HEK293T (cell line): Measurements from ENCODE around the gene SLC25A48.

Experiments
- BHLHE40 ChIP-seq: fragments of 450-650 bp; IDR thresholded peaks from 2 replicates; pipeline ENCODE4 v1.6.1; 2016; ENCODE audit warnings: mild to moderate bottlenecking, moderate library complexity, borderline replicate concordance
- ELF4 ChIP-seq: fragments of 450-650 bp; IDR thresholded peaks from 2 replicates; pipeline ENCODE4 v1.6.1; 2017; ENCODE audit warnings: antibody characterized with exemption
- FOXA1 ChIP-seq: fragments of 450-650 bp; IDR thresholded peaks from 2 replicates; pipeline ENCODE4 v1.6.1; 2016; ENCODE audit warnings: mild to moderate bottlenecking
- FOXK2 ChIP-seq: fragments of 450-650 bp; IDR thresholded peaks from 2 replicates; pipeline ENCODE4 v1.6.1; 2016; ENCODE audit warnings: mild to moderate bottlenecking
- FOXM1 ChIP-seq: fragments of 450-650 bp; IDR thresholded peaks from 2 replicates; pipeline ENCODE4 v1.6.1; 2017; ENCODE audit warnings: mild to moderate bottlenecking, borderline replicate concordance
- HDGF ChIP-seq: fragments of 450-650 bp; IDR thresholded peaks from 2 replicates; pipeline ENCODE4 v1.6.1; 2017; ENCODE audit warnings: antibody characterized with exemption, borderline replicate concordance
- NFRKB ChIP-seq: fragments of 450-650 bp; IDR thresholded peaks from 2 replicates; pipeline ENCODE4 v1.6.1; 2016; ENCODE audit warnings: mild to moderate bottlenecking, moderate library complexity

DNA sequence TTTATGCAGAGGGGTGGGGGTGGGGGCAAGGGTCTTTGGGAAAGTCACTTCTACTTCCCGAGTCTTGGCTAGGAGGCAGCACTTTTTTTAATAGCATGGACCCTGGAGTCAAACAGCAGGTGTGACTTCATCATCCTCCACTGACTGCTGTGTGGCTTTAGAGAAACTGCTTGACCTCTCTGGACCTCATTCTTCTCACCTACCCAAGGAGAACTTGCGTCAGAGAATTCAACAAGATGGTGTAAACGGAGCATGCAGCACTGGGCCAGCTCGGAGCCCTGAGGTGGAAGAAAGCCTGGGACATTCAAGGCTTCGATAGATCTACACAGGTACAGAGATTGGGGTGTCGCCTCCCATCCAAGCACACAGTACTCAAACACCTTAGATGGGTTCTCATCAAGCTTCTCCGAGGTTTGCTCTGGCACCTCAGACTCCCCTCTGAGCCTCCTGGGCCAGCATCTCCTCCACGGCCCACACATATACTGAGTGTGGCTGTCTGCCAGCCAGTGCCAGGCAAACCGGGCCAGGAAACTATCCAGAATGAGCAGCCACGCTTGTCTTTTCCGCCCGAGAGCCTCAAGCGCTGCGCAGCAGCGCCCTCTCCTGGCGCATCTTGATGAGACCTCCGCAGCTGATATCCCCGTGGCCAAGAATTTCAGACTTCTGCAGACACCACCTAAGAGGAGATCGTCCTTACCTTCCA, 4.6 kb upstream of the SLC25A48 start:
- TF ChIP-seq BHLHE40 (no peak), FOXK2 (no peak), FOXM1 (no peak), HDGF (no peak), NFRKB (no peak), ELF4 (no peak), FOXA1 (no peak)
